ENCODE data around the gene DNAJA1. TPM values are rescaled to one million over a fixed set of nuclear protein-coding genes. Genes with fewer than 3 reads are reported as not detected.

The DNAJA1 gene
- total RNA-seq, 4 donors from 2014 or later = 52.6 to 119 (median 58.9) TPM

DNA sequence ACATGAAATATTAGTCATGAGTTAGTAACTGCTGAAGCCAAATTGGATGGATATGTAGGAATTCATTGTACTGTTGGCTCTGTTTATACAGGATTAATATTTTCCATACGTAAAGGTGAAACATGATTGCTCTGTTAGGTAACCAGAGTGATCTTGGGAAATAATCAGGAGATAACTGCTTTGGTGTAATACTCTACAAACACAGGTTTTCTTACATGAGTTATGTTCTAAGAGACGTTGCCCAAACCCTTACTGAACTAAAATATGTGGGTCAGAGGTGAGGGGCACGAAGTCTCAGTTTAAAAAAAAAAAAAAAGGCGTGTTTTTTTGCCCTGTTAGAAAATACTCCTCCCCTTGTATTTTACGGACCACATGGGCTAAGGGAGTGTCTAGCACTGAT lies 7.8 kb downstream of the DNAJA1 start:
- TF ChIP-seq, protein P1, sequence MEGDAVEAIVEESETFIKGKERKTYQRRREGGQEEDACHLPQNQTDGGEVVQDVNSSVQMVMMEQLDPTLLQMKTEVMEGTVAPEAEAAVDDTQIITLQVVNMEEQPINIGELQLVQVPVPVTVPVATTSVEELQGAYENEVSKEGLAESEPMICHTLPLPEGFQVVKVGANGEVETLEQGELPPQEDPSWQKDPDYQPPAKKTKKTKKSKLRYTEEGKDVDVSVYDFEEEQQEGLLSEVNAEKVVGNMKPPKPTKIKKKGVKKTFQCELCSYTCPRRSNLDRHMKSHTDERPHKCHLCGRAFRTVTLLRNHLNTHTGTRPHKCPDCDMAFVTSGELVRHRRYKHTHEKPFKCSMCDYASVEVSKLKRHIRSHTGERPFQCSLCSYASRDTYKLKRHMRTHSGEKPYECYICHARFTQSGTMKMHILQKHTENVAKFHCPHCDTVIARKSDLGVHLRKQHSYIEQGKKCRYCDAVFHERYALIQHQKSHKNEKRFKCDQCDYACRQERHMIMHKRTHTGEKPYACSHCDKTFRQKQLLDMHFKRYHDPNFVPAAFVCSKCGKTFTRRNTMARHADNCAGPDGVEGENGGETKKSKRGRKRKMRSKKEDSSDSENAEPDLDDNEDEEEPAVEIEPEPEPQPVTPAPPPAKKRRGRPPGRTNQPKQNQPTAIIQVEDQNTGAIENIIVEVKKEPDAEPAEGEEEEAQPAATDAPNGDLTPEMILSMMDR (IDR thresholded peaks at IDR 0.05; ENCODE audit: low read depth) = no peak

DNA sequence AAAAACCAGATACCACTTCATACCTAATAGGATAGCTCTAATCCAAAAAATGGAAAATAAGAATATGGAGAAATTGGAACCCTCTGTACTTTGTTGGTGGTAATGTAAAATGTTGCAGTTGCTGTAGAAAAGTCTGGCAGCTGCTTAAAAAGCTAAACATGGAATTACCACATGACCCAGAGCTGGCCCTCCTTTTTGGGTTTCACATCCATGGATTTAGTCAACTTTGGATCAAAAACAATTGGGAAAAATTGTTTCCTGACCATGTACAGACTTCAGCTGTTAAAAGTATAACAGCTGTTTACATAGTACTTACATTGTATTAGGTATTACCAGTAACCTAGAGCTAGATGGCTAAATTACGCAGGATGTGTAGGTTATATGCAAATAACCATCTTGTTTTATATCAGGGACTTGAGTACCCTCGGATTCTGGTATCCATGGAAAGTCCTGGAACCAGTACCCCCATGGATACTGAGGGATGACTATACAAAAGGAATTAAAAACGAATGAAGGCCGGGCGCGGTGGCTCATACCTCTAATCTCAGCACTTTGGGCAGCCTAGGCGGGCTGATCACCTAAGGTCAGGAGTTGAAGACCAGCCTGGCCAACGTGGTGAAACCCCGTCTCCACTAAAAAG lies 15.8 kb downstream of the DNAJA1 start:
- TF ChIP-seq, protein P1 (IDR thresholded peaks at IDR 0.05; ENCODE audit: low read depth) = no peak

DNA sequence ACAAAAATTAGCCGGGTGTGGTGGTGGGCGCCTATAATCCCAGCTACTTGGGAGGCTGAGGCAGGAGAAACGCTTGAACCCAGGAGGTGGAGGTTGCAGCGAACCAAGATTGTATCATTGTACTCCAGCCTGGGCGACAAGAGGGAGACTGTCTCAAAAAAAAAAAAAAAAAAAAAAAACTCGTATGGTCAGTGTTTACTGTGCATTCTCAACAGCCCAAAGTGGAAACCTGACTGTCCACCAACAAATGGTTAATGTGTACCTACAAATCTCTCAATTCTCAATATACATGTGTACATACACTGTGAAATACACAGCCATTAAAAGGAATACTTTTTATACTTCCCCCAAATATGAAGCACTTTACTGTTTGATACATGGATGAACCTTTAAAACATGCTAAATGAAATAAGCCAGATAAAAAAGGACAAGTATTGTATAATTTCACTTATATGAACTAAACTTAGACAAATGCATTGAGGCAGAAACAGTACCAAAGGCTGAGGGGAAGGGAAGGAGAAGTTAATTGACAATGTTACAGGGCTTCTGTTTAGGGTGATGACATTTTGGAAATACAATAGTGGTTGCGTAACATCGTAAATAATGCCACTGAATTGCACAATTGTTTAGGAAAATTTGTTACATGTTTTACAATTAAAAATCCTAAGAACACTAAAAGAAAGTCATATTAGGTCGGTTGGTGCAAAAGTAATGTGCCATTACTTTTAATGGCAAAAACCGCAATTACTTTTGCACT lies 16.5 kb downstream of the DNAJA1 start:
- TF ChIP-seq, protein P1 (IDR thresholded peaks at IDR 0.05; ENCODE audit: low read depth) = no peak

DNA sequence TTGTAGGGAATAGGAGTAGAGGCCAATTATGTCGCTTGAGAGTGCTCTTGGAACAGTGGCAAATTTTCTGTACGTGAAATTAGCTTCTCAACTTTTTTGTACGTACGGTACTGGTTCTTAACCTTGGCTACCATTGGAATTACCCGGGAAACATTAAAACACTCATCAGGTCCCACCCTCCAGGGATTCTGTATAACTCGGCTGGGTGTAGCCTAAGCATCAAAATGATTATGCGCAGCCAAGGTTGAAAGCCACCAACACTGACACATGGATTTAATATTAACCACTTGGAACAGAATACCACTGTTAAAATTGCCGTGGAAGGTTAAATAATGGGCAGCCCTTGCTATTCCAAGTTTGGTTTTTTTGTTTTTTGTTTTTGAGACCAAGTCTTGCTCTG lies 17.4 kb downstream of the DNAJA1 start:
- TF ChIP-seq, protein P1 (IDR thresholded peaks at IDR 0.05; ENCODE audit: low read depth) = no peak

DNA sequence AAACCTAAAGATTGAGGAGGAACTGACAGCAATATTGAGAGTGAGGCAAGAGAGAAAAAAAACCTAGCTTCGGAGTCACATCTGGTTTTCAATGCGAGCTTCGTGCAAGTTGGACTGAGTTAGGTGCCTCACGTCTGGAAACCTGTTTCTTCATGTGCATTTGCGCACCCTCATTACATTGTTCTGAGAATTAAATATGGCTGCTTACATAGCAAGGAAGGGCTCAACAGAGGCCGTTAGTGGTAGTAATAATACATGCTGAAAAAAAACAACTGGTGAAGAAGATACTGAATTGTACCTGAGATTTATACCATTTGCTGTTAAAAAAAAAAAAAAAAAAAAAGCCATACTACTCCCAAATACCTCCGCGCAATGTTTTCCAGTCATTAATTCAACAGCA lies 18.6 kb downstream of the DNAJA1 start:
- TF ChIP-seq, protein P1 (IDR thresholded peaks at IDR 0.05; ENCODE audit: low read depth) = no peak

DNA sequence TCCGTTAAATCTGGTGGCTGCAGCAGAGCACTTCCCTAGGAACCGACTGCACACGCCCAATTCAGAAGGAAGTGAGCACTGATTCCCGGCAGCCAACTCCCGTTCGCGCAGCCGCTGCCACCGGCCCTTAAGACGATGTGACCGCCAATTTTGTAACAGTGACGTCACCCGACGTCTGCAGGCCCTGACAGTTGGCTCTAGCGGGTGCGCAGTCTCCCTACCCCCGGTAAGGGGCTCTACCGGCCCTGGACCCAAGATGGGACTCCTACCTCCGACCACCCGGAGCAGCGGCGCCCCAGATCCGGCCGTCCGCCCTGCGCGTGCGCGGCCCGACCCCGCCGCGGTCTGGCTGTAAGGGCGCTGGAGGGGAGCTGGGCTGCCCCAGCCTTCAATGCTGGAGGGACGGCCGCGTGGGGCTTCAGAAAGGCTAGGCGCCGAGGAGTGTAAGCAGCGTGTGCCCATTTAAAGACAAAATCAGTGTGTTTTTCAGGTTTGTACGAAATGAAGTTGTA lies 19.1 kb downstream of the DNAJA1 start:
- TF ChIP-seq, protein P1 (IDR thresholded peaks at IDR 0.05; ENCODE audit: low read depth) = no peak

DNA sequence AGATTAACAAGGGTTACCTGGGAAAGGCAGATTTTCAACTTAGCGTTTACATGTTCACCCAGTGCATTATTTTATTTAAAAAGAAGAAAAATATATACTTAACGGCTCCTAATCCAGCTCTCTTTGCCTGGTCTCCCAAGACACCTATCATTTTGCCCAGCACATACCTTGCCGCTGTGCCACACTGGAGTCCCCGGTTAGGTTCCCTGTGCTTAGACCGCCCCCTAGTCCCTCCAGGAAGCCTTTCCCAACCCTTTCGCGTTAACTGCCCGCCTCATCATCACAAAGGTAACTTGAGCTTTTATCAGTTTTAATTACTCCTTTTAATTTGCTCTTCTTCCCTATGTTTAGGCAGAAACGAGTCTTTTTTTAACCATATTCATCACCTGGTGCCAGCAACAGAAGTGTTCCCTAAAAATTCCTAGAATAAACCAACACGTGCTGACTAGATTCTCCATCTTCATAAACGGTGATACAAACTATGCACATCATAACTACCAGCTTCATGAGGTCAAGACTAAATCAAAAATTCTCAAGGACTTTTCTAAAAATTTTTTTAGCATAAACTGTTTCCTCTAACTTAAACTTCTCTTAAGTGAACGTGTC lies 19.7 kb downstream of the DNAJA1 start:
- TF ChIP-seq, protein P1 (IDR thresholded peaks at IDR 0.05; ENCODE audit: low read depth) = no peak
